ENCODE data around the gene WBP4. TPM values are rescaled to one million over a fixed set of nuclear protein-coding genes. Genes with fewer than 3 reads are reported as not detected.

Gene WBP4
- total and polyA plus RNA-seq, 4 donors, result 3.9 to 6.8 (median 5.5) TPM

- Histone ChIP-seq H3K27ac (ENCODE audit: low read depth in 1 of 2, low read length in 2 of 2) (peak overlapping the region; percentile 88 to 90), H3K4me1 (ENCODE audit: control insufficient read depth in 4 of 4, insufficient read depth in 4 of 4, low read length in 3 of 4) (peaks cover 7 to 48% (median 35%) of the 10 kb centered on the region in 4 donors), H3K9ac (ENCODE audit: low read depth in 1 of 2, low read length in 2 of 2) (no peak overlapping the region), H3K36me3 (ENCODE audit: control insufficient read depth in 4 of 4, insufficient read depth in 3 of 4, low read depth in 1 of 4, low read length in 3 of 4) (peaks cover 0 to 2% (median 0%) of the 10 kb centered on the region in 4 donors), H3K4me3 (ENCODE audit: low read depth in 1 of 3, low read length in 3 of 3) (no peak overlapping the region), H3K9me3 (ENCODE audit: control insufficient read depth in 4 of 4, low read length in 3 of 4) (no peaks in the 10 kb centered on the region), H3K27me3 (ENCODE audit: control insufficient read depth in 4 of 4, insufficient read depth in 4 of 4, low read length in 3 of 4) (no peaks in the 10 kb centered on the region)
- TF ChIP-seq MAX (IDR thresholded peaks at IDR 0.05) (no peak), GABPA (IDR thresholded peaks at IDR 0.05 in 1 of 2, conservative IDR thresholded peaks at IDR 0.05 in 1 of 2) (no peak), HNF4A (conservative IDR thresholded peaks at IDR 0.05) (no peak), RAD21 (IDR thresholded peaks at IDR 0.05) (no peak), FOXA1 (IDR thresholded peaks at IDR 0.05) (no peak)
- 40% methylated on average over 3 of the region's 3 CpGs for WGBS
- DNase-seq (ENCODE audit: low spot score), result no peak
Measured at GRCh38 chr13:41052441-41052840, 8.9 kb upstream of the WBP4 start.

- Histone ChIP-seq H3K27me3 (ENCODE audit: control insufficient read depth in 4 of 4, insufficient read depth in 4 of 4, low read length in 3 of 4) (no peaks in the 10 kb centered on the region), H3K4me1 (ENCODE audit: control insufficient read depth in 4 of 4, insufficient read depth in 4 of 4, low read length in 3 of 4) (peaks cover 7 to 55% (median 40%) of the 10 kb centered on the region in 4 donors), H3K9me3 (ENCODE audit: control insufficient read depth in 4 of 4, low read length in 3 of 4) (no peaks in the 10 kb centered on the region), H3K36me3 (ENCODE audit: control insufficient read depth in 4 of 4, insufficient read depth in 3 of 4, low read depth in 1 of 4, low read length in 3 of 4) (no peaks in the 10 kb centered on the region), H3K27ac (ENCODE audit: low read depth in 1 of 2, low read length in 2 of 2) (peak overlapping the region; percentile 88 to 90), H3K9ac (ENCODE audit: low read depth in 1 of 2, low read length in 2 of 2) (peak overlapping the region in 1 of 2 donors; percentile 8), H3K4me3 (ENCODE audit: low read depth in 1 of 3, low read length in 3 of 3) (no peak overlapping the region)
- no peak for DNase-seq (ENCODE audit: low spot score)
- WGBS, result 17% methylated on average over 2 of the region's 2 CpGs
- TF ChIP-seq REST (IDR thresholded peaks at IDR 0.05) (no peak), RXRA (IDR thresholded peaks at IDR 0.05) (peak in 1 of 2 donors; percentile 44), MAX (IDR thresholded peaks at IDR 0.05) (no peak), ATF3 (IDR thresholded peaks at IDR 0.05) (no peak), TAF1 (conservative IDR thresholded peaks at IDR 0.05) (no peak), HNF4A (conservative IDR thresholded peaks at IDR 0.05) (peak; percentile 41 to 48), YY1 (IDR thresholded peaks at IDR 0.05) (peak; percentile 26), FOXA1 (IDR thresholded peaks at IDR 0.05) (no peak), RAD21 (IDR thresholded peaks at IDR 0.05) (peak; percentile 18 to 38), NR2F2 (IDR thresholded peaks at IDR 0.05) (no peak), HNF4G (IDR thresholded peaks at IDR 0.05) (no peak), CTCF (IDR thresholded peaks at IDR 0.05; ENCODE audit: low read depth, low read length, missing input control) (no peak), EGR1 (IDR thresholded peaks at IDR 0.05; ENCODE audit: low read depth in 2 of 2) (no peak), ZBTB33 (IDR thresholded peaks at IDR 0.05) (no peak), SP1 (IDR thresholded peaks at IDR 0.05) (peak; percentile 39), JUND (IDR thresholded peaks at IDR 0.05) (peak in 1 of 2 donors; percentile 15), GABPA (IDR thresholded peaks at IDR 0.05 in 1 of 2, conservative IDR thresholded peaks at IDR 0.05 in 1 of 2) (no peak), FOXA2 (IDR thresholded peaks at IDR 0.05) (peak; percentile 24)
Measured at GRCh38 chr13:41053384-41053826, 7.9 kb upstream of the WBP4 start.
